Esophagus squamous epithelium (tissue), 5 donors: ENCODE data around the gene SLC24A4. TPM values are rescaled to one million over a fixed set of nuclear protein-coding genes. Genes with fewer than 3 reads are reported as not detected.

Experiments
- DNase-seq: peaks from one replicate; lab custom pipeline; 2025; lab: John Stamatoyannopoulos, UW
- H3K27ac ChIP-seq, 4 donors: fragments of 200-600 bp; sonication (generic); one replicate each; pipeline ENCODE4 v1.5.1; 2016 to 2019; ENCODE audit warnings: mild to moderate bottlenecking in 1 of 4
- H3K27me3 ChIP-seq, 4 donors: fragments of 200-600 bp; sonication (generic); 1 replicate in 3 of 4; 2 replicates in 1 of 4; pipeline versions ENCODE4 v1.5.1 to v1.6.0; 2017 to 2021; ENCODE audit warnings: antibody characterized with exemption in 1 of 4
- H3K36me3 ChIP-seq, 3 donors: fragments of 200-600 bp; sonication (generic); one replicate each; pipeline ENCODE4 v1.5.1; 2016 to 2019
- H3K4me1 ChIP-seq, 3 donors: fragments of 200-600 bp; sonication (generic); one replicate each; pipeline ENCODE4 v1.5.1; 2017 to 2019
- H3K4me3 ChIP-seq, 4 donors: fragments of 200-600 bp; sonication (generic); 1 replicate in 3 of 4; 2 replicates in 1 of 4; pipeline ENCODE4 v1.5.1; 2016 to 2019; ENCODE audit warnings: mild to moderate bottlenecking in 2 of 4, moderate library complexity in 1 of 4
- H3K9me3 ChIP-seq, 3 donors: fragments of 200-600 bp; sonication (generic); one replicate each; pipeline ENCODE4 v1.5.1; 2016 to 2019
- POLR2A ChIP-seq, 4 donors: fragments of 450-650 bp; IDR thresholded peaks; one replicate each; pipeline ENCODE4 v1.6.1; 2017; ENCODE audit warnings: antibody characterized with exemption in 4 of 4, mild to moderate bottlenecking in 4 of 4, moderate library complexity in 3 of 4
- whole genome bisulfite sequencing, 2 donors: methylation state at CpG; one replicate each; pipeline ENCODE4 v1.1.5; 2018; 5-methylcytosine and 5-hydroxymethylcytosine counted together
- intact Hi-C: fragments of 100-400 bp; cut with DNase I; formaldehyde crosslinking; loops from one replicate; pipeline ENCODE4 v1.15.0; 2022
- total RNA-seq, 4 donors: library from RNA; depleted of rRNA; stranded (reverse); fragments of >200 nt; gene quantifications; one replicate each; pipeline ENCODE4 v1.1.0, GENCODE V29; 2016
- TF ChIP-seq, protein P1 (sequence below), 6 experiments: fragments of 450-650 bp in 4 of 6; fragments of 200-600 bp in 2 of 6; sonication (generic) in 2 of 6; IDR thresholded peaks; one replicate each; pipeline ENCODE4 v1.5.1; 2016 to 2019; ENCODE audit warnings: antibody characterized with exemption in 6 of 6, mild to moderate bottlenecking in 4 of 6, moderate library complexity in 4 of 6
- donor health status: DM: yes; HTN: yes; CAD: no.

The SLC24A4 gene
- total RNA-seq, 4 donors from 2014 or later = 0.04 to 0.38 (median 0.20) TPM

DNA sequence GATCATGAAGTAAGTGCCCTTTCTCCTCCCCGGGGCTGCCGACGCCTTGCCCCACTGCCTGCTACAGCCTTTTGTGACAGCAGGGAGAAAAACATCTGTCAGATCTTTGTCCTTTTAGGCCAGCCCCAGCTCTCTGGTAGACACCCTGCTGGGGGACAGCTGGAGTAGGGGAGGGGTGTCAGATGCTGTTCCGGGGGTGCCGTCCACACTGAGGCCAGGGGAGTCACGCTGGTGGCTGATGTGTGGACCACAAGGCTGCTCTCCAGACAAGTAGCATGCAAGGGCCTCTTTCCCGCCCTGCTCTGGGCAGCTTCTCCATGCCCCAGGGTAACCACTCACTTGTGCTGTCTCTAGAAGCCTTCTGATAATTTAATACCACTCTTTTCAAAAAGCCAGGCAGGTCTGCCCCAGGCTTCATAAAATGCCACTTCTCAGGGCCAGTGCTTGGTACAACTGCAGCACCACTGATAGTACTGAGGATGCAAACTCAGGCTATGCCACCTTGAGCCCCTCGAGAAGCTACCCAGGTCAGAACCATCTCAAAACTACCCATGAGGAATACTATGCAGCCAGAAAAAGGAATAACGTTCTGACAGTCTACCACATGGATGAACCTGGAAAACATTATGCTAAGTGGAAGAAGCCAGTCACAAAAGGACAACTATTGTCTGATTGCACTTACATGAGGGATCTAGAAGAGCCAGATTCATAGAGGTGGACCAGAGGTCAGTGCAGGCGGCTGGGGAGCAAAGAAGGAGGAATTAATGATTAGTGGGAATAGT, 124.6 kb downstream of the SLC24A4 start:
- H3K9me3 ChIP-seq = no peaks in the 10 kb centered on the region
- no peaks in the 10 kb centered on the region for H3K4me1 ChIP-seq
- DNase-seq = no peak
- no peak for TF ChIP-seq POLR2A (IDR thresholded peaks at IDR 0.05)
- no peak overlapping the region for H3K4me3 ChIP-seq
- H3K27ac ChIP-seq = no peak overlapping the region
- no peaks in the 10 kb centered on the region for H3K27me3 ChIP-seq
- no peaks in the 10 kb centered on the region for H3K36me3 ChIP-seq
- WGBS, 2 donors = 73 to 83% methylated on average over 3 to 6 of the region's 10 CpGs
- intact Hi-C loops = no loop called here

GRCh38 chr14:92448786-92449185, 125.8 kb downstream of the SLC24A4 start:
- no peaks in the 10 kb centered on the region for H3K4me1 ChIP-seq
- no peak overlapping the region for H3K27ac ChIP-seq
- TF ChIP-seq POLR2A (IDR thresholded peaks at IDR 0.05) = no peak
- TF ChIP-seq, protein P1, sequence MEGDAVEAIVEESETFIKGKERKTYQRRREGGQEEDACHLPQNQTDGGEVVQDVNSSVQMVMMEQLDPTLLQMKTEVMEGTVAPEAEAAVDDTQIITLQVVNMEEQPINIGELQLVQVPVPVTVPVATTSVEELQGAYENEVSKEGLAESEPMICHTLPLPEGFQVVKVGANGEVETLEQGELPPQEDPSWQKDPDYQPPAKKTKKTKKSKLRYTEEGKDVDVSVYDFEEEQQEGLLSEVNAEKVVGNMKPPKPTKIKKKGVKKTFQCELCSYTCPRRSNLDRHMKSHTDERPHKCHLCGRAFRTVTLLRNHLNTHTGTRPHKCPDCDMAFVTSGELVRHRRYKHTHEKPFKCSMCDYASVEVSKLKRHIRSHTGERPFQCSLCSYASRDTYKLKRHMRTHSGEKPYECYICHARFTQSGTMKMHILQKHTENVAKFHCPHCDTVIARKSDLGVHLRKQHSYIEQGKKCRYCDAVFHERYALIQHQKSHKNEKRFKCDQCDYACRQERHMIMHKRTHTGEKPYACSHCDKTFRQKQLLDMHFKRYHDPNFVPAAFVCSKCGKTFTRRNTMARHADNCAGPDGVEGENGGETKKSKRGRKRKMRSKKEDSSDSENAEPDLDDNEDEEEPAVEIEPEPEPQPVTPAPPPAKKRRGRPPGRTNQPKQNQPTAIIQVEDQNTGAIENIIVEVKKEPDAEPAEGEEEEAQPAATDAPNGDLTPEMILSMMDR (IDR thresholded peaks at IDR 0.05) = no peak
- no peaks in the 10 kb centered on the region for H3K9me3 ChIP-seq
- no peaks in the 10 kb centered on the region for H3K36me3 ChIP-seq
- DNase-seq = no peak
- no peak overlapping the region for H3K4me3 ChIP-seq
- no peaks in the 10 kb centered on the region for H3K27me3 ChIP-seq
- intact Hi-C loops = no loop called here
- WGBS, 2 donors = 66 to 78% methylated on average over 5 to 6 of the region's 6 CpGs

DNA sequence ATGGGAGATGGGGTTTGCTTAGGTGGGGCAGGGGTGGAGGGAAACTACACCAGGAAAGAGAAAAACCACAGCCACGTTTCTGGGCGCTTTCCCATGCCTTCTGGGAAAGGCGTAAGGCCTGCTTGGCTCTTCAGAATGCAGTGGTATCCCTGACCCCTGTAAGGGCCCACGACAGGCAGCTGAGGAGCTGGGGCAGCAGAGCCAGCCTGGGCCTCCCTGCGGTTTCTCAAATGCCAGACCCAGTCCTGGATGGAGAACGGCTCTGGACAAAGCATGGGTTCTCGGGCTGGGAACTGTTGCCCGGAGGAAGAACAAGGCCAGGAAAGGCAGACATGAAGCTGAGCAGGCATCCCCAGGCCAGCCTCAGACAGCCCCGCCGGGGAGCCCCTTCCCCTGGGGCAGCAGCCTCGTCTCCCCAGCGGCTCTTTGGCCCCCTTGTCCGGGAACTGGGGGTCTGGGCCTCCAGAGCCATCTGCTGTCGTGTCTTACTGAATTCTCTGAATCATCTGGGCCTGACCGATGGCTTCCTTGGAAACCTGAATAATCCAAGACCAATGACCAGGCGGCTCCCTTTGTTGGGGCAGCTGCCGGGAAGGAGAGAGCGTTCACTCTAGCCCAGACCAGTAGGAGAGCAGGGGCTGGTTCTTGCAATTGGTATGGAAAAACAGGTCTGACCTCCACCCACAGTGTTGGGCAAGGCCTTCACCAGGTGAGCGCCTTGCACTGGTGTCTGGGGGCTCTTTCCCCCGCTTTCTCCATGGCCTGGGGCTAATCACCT, 126.6 kb downstream of the SLC24A4 start:
- Histone ChIP-seq H3K27ac (no peak overlapping the region), H3K36me3 (no peaks in the 10 kb centered on the region), H3K27me3 (no peaks in the 10 kb centered on the region), H3K9me3 (no peaks in the 10 kb centered on the region), H3K4me3 (no peak overlapping the region), H3K4me1 (no peaks in the 10 kb centered on the region)
- intact Hi-C loops = no loop called here
- DNase-seq = no peak
- no peak for TF ChIP-seq POLR2A (IDR thresholded peaks at IDR 0.05)
- TF ChIP-seq, protein P1 (IDR thresholded peaks at IDR 0.05) = no peak
- WGBS, 2 donors = 66% methylated on average over 6 to 8 of the region's 20 CpGs

DNA sequence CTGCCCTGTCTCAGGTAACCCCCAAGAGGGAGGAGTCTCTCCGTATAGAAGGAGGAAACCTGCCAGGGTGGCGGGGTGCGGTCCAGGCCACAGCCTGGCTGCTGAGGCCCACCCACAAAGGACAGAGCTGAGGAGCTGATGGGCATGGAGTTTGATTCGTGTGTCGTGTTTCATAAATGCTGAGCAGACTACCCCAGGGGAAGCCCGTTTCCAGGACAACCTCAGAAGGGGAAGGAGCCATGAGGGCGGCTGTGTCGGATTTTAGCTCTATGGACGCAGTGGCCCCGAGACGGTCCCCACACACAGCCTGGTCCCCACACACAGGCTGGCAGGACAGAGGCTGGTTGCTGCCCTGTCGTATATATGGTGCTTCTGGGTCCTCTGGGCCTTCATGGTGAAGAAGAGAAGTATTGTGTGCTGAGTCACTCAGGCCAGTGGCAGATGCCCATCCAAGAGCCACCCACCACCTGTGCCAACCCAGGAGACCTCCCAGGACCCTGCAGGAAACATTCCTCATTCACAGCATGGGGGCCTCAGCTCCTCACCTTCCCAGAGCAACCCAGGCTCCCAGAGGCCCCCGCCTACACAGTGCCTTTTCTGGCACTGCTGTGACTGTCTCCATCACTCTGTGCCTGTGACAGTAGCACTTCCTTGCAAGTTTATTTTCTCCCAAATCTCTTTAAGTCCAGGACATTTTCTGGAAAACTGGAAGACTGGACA, 127.5 kb downstream of the SLC24A4 start:
- WGBS, 2 donors = 78 to 87% methylated on average over 9 to 12 of the region's 13 CpGs
- Histone ChIP-seq H3K36me3 (no peaks in the 10 kb centered on the region), H3K4me1 (no peaks in the 10 kb centered on the region), H3K9me3 (no peaks in the 10 kb centered on the region), H3K27ac (no peak overlapping the region), H3K27me3 (no peaks in the 10 kb centered on the region), H3K4me3 (no peak overlapping the region)
- no peak for DNase-seq
- intact Hi-C loops = no loop called here
- TF ChIP-seq, protein P1 (IDR thresholded peaks at IDR 0.05) = no peak
- TF ChIP-seq POLR2A (IDR thresholded peaks at IDR 0.05) = no peak

DNA sequence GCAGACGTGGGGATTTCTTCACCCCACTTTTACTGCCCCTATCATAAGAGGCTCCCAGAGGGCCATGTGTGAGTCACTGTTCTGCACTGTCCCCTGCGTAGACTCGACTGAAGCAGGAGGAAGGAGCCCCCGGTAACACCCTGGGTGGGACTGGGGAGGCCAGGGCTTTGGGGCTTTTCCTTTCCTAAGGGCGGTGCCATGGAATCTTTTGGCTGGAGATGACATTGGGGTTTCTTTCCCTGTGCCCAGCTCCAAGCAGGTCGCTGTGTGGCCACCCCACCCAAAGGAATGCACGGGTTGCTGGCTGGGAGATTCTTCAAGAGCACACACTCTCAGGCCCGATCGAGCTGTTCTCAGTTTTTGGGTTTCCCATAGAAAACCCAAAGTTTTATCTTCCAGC, 128.3 kb downstream of the SLC24A4 start:
- intact Hi-C loops = no loop called here
- DNase-seq = no peak
- Histone ChIP-seq H3K9me3 (no peaks in the 10 kb centered on the region), H3K4me1 (no peaks in the 10 kb centered on the region), H3K27ac (no peak overlapping the region), H3K4me3 (no peak overlapping the region), H3K36me3 (no peaks in the 10 kb centered on the region), H3K27me3 (no peaks in the 10 kb centered on the region)
- WGBS, 2 donors = 75 to 85% methylated on average over 7 of the region's 9 CpGs
- TF ChIP-seq, protein P1 (IDR thresholded peaks at IDR 0.05) = no peak
- no peak for TF ChIP-seq POLR2A (IDR thresholded peaks at IDR 0.05)
